ENCODE measurements around the gene LAMP5.

- TF ChIP-seq CTCF (IDR thresholded peaks at IDR 0.05; ENCODE audit: insufficient read depth, low read length, poor library complexity, severe bottlenecking) (no peak), EZH2phosphoT487 (conservative IDR thresholded peaks at IDR 0.05; ENCODE audit: low read length) (no peak)
Measured at GRCh38 chr20:9550871-9551270, 36.5 kb downstream of the LAMP5 start.

Measured in SU-DHL-6 (cell line).